ENCODE data around the gene NACAD.

The NACAD gene

DNA sequence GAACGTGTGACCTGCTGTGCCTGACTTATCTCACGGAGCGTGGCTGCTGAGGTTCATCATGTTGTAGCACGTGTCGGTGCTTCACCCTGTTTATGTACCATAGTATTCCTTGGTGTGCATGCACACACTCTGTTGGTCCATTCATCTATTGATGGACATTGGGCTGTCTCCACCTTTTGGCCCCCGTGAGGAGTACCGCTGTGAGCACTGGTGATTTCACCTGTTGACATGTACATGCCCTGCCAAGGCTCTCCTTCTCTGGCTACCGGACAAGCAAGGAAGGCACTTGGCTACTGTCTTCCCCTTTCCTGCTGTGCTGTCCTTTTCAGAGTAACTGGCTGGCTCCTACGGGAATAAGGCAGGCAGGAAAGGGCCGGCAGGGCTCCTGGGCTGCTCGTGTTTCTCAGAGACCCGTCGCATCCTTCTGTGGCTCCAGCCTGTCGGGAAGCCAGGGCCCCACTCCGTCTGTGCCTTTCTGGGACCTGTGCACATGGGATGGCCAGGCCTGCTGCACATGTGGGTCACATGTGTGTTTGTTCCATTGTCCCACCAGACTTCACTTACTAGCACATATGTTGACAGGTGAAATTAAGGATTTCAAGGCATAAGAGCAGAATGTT is 40.5 kb upstream of the NACAD start:
- no peaks in the 10 kb centered on the region for H3K9me3 ChIP-seq (ENCODE audit: control insufficient read depth in 5 of 5, low read length in 5 of 5)
- H3K27ac ChIP-seq (ENCODE audit: low read depth, low read length): no peak overlapping the region
- H3K36me3 ChIP-seq (ENCODE audit: control insufficient read depth in 5 of 5, insufficient read depth in 5 of 5, low read length in 5 of 5): no peaks in the 10 kb centered on the region
- no peak overlapping the region for H3K4me3 ChIP-seq (ENCODE audit: low read depth in 1 of 5, low read length in 5 of 5)
- no peak overlapping the region for H3K9ac ChIP-seq (ENCODE audit: low read length in 5 of 5)
- H3K27me3 ChIP-seq (ENCODE audit: control insufficient read depth in 5 of 5, insufficient read depth in 4 of 5, low read length in 5 of 5): peaks cover 0 to 4% (median 0%) of the 10 kb centered on the region in 5 donors
- no peaks in the 10 kb centered on the region for H3K4me1 ChIP-seq (ENCODE audit: control insufficient read depth in 5 of 5, insufficient read depth in 5 of 5, low read length in 5 of 5)

DNA sequence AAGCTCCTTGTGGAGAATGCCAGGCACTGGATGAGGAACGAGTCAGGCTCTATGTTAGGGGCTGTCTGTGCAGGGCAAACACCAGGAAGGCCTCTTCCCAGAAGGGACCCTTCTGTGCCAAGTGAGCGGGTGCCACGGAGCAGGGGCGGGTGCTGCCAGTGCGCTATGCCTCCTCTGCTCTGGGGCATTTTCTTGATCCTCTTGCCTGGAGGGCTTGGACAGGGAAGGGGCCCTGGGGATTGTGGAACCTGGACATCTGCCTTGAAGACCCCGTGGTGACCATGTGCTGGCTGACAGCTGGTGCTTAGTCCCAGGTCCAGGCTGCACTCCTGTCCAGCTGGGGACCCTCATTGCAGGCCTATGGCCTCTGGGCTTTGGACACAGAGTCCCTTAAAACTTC is 38.2 kb upstream of the NACAD start:
- Histone ChIP-seq H3K4me3 (ENCODE audit: low read depth in 1 of 5, low read length in 5 of 5) (no peak overlapping the region), H3K9ac (ENCODE audit: low read length in 5 of 5) (no peak overlapping the region), H3K9me3 (ENCODE audit: control insufficient read depth in 5 of 5, low read length in 5 of 5) (no peaks in the 10 kb centered on the region), H3K27ac (ENCODE audit: low read depth, low read length) (no peak overlapping the region), H3K4me1 (ENCODE audit: control insufficient read depth in 5 of 5, insufficient read depth in 5 of 5, low read length in 5 of 5) (peaks cover 0 to 9% (median 0%) of the 10 kb centered on the region in 5 donors), H3K27me3 (ENCODE audit: control insufficient read depth in 5 of 5, insufficient read depth in 4 of 5, low read length in 5 of 5) (no peaks in the 10 kb centered on the region), H3K36me3 (ENCODE audit: control insufficient read depth in 5 of 5, insufficient read depth in 5 of 5, low read length in 5 of 5) (no peaks in the 10 kb centered on the region)

DNA sequence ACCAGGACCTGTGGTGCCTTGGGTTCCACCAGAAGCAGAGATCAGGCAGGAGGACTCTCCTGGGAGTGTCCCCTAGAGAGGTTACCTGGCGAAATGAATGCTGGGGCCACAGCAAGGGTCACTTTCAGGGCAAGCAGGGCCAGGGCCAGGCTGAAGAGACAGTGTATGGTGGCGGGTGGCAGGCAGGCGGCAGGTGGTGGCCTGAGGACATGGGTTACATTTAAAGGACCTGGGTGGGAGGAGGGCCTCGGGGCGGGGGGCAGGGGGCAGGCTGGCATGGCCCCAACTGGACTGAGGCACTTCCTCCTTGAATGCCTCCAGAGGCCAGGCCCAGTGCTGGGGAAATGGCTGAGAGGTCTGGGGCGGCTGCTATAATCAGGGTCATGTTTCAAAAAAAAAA is 37.4 kb upstream of the NACAD start:
- peaks cover 0 to 9% (median 0%) of the 10 kb centered on the region in 5 donors for H3K4me1 ChIP-seq (ENCODE audit: control insufficient read depth in 5 of 5, insufficient read depth in 5 of 5, low read length in 5 of 5)
- H3K4me3 ChIP-seq (ENCODE audit: low read depth in 1 of 5, low read length in 5 of 5): no peak overlapping the region
- no peaks in the 10 kb centered on the region for H3K36me3 ChIP-seq (ENCODE audit: control insufficient read depth in 5 of 5, insufficient read depth in 5 of 5, low read length in 5 of 5)
- H3K27ac ChIP-seq (ENCODE audit: low read depth, low read length): no peak overlapping the region
- H3K9ac ChIP-seq (ENCODE audit: low read length in 5 of 5): no peak overlapping the region
- no peaks in the 10 kb centered on the region for H3K9me3 ChIP-seq (ENCODE audit: control insufficient read depth in 5 of 5, low read length in 5 of 5)
- H3K27me3 ChIP-seq (ENCODE audit: control insufficient read depth in 5 of 5, insufficient read depth in 4 of 5, low read length in 5 of 5): no peaks in the 10 kb centered on the region

DNA sequence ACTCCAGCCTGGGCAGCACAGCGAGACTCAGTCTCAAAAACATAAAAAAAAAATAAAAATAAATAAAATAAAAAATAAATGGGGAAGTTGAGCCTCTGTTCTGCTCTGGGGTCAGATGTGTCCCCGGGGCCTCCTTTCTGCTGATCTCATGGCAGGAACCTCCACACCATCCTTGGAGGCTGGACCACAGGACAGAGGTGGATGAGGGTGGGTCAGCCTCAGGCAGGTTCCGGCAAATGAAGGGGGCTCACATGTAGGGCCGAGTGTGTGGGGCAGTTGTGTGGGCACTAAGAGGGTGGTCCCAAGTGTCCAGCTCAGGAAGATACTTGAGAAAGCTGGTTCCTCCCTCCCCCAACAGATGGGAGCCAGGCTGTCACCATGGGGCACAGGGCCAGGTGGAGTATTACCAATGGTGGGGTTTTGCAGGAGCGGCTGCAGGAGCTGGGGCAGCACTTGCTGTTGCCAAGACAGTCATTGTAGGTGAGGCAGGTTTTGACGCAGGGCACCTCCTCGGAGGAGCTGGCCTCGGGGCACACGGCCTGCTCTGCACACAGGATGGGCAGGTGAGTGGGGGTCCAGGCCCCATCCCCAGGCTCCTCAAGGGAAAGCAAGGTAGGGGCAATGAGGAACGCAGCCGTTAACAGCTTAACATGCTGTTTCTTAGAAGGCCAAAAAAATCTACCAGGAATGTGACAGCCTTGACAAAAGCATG is 36.6 kb upstream of the NACAD start:
- H3K36me3 ChIP-seq (ENCODE audit: control insufficient read depth in 5 of 5, insufficient read depth in 5 of 5, low read length in 5 of 5): no peaks in the 10 kb centered on the region
- no peaks in the 10 kb centered on the region for H3K9me3 ChIP-seq (ENCODE audit: control insufficient read depth in 5 of 5, low read length in 5 of 5)
- H3K9ac ChIP-seq (ENCODE audit: low read length in 5 of 5): no peak overlapping the region
- no peak overlapping the region for H3K27ac ChIP-seq (ENCODE audit: low read depth, low read length)
- no peak overlapping the region for H3K4me3 ChIP-seq (ENCODE audit: low read depth in 1 of 5, low read length in 5 of 5)
- H3K27me3 ChIP-seq (ENCODE audit: control insufficient read depth in 5 of 5, insufficient read depth in 4 of 5, low read length in 5 of 5): no peaks in the 10 kb centered on the region
- peaks cover 0 to 9% (median 0%) of the 10 kb centered on the region in 5 donors for H3K4me1 ChIP-seq (ENCODE audit: control insufficient read depth in 5 of 5, insufficient read depth in 5 of 5, low read length in 5 of 5)

DNA sequence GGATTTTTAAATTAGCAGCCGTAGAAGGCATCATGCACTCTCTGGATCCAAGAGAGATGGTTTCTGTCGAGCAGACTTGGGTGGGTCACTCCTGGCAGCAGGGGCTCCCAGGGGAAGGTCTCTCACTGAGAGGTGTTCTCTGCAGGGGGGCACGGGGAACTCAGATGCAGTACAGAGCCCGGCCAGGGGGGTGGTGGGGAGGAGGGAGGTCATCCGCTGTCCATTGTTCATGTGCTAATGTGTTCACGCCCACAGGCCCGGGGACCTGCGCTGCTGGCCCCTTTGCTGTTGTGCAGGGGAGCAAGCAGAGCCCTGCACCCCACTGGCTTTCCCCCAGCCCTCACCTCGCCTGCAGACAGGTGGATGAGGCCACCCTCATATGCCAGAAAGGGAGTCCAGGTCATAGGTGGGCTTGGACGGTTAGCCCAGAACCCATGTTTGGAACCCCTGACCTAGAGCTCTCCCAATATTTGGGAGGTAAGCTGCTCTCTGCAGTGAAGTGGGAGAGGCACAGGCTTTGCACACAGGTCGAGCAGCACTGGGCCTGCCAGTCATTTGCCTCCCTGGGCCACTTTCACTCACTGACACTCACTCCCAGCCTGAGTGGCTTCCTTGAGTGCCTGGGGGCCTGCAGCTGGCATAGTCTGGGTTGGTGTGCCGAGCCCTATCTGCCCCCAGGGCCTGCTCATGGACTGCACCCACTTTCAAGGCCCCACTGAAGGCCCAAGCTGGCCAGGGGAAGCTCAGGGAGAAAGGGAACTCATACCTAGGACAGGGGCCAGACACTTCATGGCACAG is 35.3 kb upstream of the NACAD start:
- Histone ChIP-seq H3K27ac (ENCODE audit: low read depth, low read length) (no peak overlapping the region), H3K4me1 (ENCODE audit: control insufficient read depth in 5 of 5, insufficient read depth in 5 of 5, low read length in 5 of 5) (peaks cover 0 to 9% (median 0%) of the 10 kb centered on the region in 5 donors), H3K27me3 (ENCODE audit: control insufficient read depth in 5 of 5, insufficient read depth in 4 of 5, low read length in 5 of 5) (no peaks in the 10 kb centered on the region), H3K4me3 (ENCODE audit: low read depth in 1 of 5, low read length in 5 of 5) (no peak overlapping the region), H3K36me3 (ENCODE audit: control insufficient read depth in 5 of 5, insufficient read depth in 5 of 5, low read length in 5 of 5) (no peaks in the 10 kb centered on the region), H3K9me3 (ENCODE audit: control insufficient read depth in 5 of 5, low read length in 5 of 5) (no peaks in the 10 kb centered on the region), H3K9ac (ENCODE audit: low read length in 5 of 5) (no peak overlapping the region)

DNA sequence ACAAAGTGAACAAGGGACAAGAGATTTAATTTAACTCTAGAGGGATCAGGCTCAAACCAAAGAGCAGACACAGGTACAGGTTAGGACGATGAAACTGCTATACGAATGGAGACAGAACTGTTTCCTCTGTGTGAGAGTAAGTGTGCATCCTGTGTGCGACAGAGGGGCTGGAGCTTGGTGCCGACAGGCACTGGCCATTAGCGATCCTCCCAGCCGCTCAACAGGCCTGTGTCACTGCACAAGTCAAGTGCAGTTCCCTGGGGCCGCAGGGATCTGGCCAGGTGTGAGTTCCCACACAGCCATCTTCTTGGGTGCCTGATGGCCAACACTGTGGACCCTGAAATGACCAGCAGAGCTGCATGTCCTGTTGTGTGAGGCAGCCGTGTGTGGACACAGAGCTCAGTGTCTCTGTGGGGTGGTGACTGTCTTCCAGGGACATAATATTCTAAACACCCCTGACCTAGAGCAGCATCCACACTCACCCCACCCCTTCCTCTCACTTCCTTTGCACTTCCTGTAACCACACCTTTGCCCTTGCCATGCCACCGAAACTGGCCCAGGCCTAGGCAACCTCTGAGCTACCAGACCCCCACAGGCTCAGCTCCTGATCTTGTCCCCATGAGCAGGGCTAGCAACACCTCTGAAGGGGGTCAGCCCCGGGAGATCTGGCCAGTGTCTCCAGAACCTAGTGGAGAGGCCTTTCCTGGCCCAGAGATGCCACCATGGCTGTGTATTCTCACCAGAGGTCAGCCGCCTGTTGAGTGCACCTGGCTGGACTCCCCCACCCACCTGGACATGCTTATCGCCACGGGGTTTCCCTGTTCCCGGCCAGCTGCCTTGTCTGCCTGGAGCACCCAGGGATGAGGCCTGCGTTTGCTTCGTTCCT is 34.4 kb upstream of the NACAD start:
- H3K4me1 ChIP-seq (ENCODE audit: control insufficient read depth in 5 of 5, insufficient read depth in 5 of 5, low read length in 5 of 5): peaks cover 0 to 9% (median 0%) of the 10 kb centered on the region in 5 donors
- H3K9me3 ChIP-seq (ENCODE audit: control insufficient read depth in 5 of 5, low read length in 5 of 5): no peaks in the 10 kb centered on the region
- no peaks in the 10 kb centered on the region for H3K27me3 ChIP-seq (ENCODE audit: control insufficient read depth in 5 of 5, insufficient read depth in 4 of 5, low read length in 5 of 5)
- no peaks in the 10 kb centered on the region for H3K36me3 ChIP-seq (ENCODE audit: control insufficient read depth in 5 of 5, insufficient read depth in 5 of 5, low read length in 5 of 5)
- no peak overlapping the region for H3K4me3 ChIP-seq (ENCODE audit: low read depth in 1 of 5, low read length in 5 of 5)
- H3K9ac ChIP-seq (ENCODE audit: low read length in 5 of 5): peak overlapping the region in 1 of 5 donors; percentile 31
- H3K27ac ChIP-seq (ENCODE audit: low read depth, low read length): no peak overlapping the region

DNA sequence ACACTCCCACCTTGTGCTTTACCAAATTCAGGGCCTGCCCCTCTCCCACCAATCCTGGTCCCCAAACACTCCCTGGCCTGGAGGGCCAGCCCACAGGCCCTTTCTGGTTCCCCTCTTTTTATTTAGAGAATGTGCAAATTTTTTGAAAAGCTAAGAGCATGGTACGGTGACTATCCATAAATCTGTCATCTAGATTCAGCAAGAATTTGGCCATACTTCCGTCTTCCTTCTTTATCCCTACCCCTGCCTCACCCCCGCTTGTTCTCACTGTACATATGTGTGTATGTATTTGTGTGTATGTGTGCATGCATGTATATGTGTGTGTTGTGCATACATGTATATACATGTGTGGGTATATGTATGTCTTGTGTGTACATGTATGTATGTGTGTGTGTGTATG is 30.8 kb upstream of the NACAD start:
- H3K9me3 ChIP-seq (ENCODE audit: control insufficient read depth in 5 of 5, low read length in 5 of 5): no peaks in the 10 kb centered on the region
- no peak overlapping the region for H3K27ac ChIP-seq (ENCODE audit: low read depth, low read length)
- H3K4me1 ChIP-seq (ENCODE audit: control insufficient read depth in 5 of 5, insufficient read depth in 5 of 5, low read length in 5 of 5): peaks cover 0 to 9% (median 0%) of the 10 kb centered on the region in 5 donors
- no peak overlapping the region for H3K4me3 ChIP-seq (ENCODE audit: low read depth in 1 of 5, low read length in 5 of 5)
- no peak overlapping the region for H3K9ac ChIP-seq (ENCODE audit: low read length in 5 of 5)
- H3K36me3 ChIP-seq (ENCODE audit: control insufficient read depth in 5 of 5, insufficient read depth in 5 of 5, low read length in 5 of 5): no peaks in the 10 kb centered on the region
- H3K27me3 ChIP-seq (ENCODE audit: control insufficient read depth in 5 of 5, insufficient read depth in 4 of 5, low read length in 5 of 5): peaks cover 0 to 5% (median 0%) of the 10 kb centered on the region in 5 donors

DNA sequence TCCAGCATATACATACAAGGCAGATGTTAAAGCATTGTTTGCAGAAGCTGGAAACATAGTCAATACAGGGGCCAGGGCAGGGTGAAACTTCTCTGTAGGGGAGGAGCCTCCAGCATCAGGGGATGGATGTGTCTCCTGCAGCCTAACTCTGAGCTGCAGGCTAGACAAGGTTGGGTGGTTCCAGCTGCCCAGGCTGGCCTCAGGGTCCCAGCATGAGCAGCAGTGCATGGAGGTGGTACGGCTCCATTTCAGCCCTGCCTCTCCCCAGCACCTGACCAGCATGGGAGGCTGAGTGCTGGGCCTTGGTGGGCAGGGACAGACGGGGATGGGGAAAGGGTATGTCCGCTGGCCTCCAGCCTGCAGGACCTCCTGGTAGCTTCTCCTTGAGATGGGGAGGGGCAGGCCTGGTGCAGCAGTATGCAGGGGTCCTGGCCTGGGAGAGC is 30.1 kb upstream of the NACAD start:
- peaks cover 0 to 9% (median 0%) of the 10 kb centered on the region in 5 donors for H3K4me1 ChIP-seq (ENCODE audit: control insufficient read depth in 5 of 5, insufficient read depth in 5 of 5, low read length in 5 of 5)
- no peak overlapping the region for H3K4me3 ChIP-seq (ENCODE audit: low read depth in 1 of 5, low read length in 5 of 5)

DNA sequence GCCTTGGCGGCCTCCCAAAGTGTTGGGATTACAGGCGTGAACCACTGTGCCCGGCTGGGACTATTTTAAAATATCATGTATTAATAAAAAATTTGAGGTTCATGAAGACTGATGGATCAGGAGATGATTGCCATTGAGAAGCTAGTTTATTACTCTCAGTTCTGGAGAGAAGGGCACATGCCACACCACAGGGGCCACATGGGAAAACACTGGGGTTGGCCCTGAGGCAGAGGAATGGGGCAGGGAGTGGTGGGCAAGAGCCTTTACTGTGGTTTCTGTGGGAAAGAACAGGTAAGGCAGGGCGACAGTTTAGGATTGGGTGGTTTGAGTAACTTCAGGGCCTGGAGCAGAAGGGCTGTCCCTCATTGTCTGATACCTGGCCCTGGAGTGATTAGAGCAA is 29.5 kb upstream of the NACAD start:
- H3K4me1 ChIP-seq (ENCODE audit: control insufficient read depth in 5 of 5, insufficient read depth in 5 of 5, low read length in 5 of 5): peaks cover 0 to 5% (median 0%) of the 10 kb centered on the region in 5 donors
- H3K9me3 ChIP-seq (ENCODE audit: control insufficient read depth in 5 of 5, low read length in 5 of 5): no peaks in the 10 kb centered on the region
- no peaks in the 10 kb centered on the region for H3K36me3 ChIP-seq (ENCODE audit: control insufficient read depth in 5 of 5, insufficient read depth in 5 of 5, low read length in 5 of 5)

More for the DNA sequence above, 30.1 kb upstream of the NACAD start:
- no peaks in the 10 kb centered on the region for H3K36me3 ChIP-seq (ENCODE audit: control insufficient read depth in 5 of 5, insufficient read depth in 5 of 5, low read length in 5 of 5)
- no peak overlapping the region for H3K9ac ChIP-seq (ENCODE audit: low read length in 5 of 5)
- H3K9me3 ChIP-seq (ENCODE audit: control insufficient read depth in 5 of 5, low read length in 5 of 5): no peaks in the 10 kb centered on the region
- H3K27me3 ChIP-seq (ENCODE audit: control insufficient read depth in 5 of 5, insufficient read depth in 4 of 5, low read length in 5 of 5): peaks cover 0 to 5% (median 0%) of the 10 kb centered on the region in 5 donors
- H3K27ac ChIP-seq (ENCODE audit: low read depth, low read length): no peak overlapping the region

More for the DNA sequence above, 29.5 kb upstream of the NACAD start:
- H3K27ac ChIP-seq (ENCODE audit: low read depth, low read length): no peak overlapping the region
- H3K4me3 ChIP-seq (ENCODE audit: low read depth in 1 of 5, low read length in 5 of 5): no peak overlapping the region
- peaks cover 0 to 5% (median 0%) of the 10 kb centered on the region in 5 donors for H3K27me3 ChIP-seq (ENCODE audit: control insufficient read depth in 5 of 5, insufficient read depth in 4 of 5, low read length in 5 of 5)
- H3K9ac ChIP-seq (ENCODE audit: low read length in 5 of 5): no peak overlapping the region
